GM12872 (cell line): Measurements from ENCODE around the gene EID2B.

Source experiments
- CTCF ChIP-seq: IDR thresholded peaks from 3 replicates; pipeline ENCODE4 v1.5.1; 2011; ENCODE audit warnings: low read depth, mild to moderate bottlenecking, low read length, moderate library complexity; ENCODE audit not compliant: insufficient read depth

The EID2B gene

GRCh38 chr19:39555883-39556282, 23.2 kb upstream of the EID2B start:
- TF ChIP-seq CTCF = no peak

GRCh38 chr19:39554701-39555311, 22.2 kb upstream of the EID2B start:
- no peak for TF ChIP-seq CTCF

DNA sequence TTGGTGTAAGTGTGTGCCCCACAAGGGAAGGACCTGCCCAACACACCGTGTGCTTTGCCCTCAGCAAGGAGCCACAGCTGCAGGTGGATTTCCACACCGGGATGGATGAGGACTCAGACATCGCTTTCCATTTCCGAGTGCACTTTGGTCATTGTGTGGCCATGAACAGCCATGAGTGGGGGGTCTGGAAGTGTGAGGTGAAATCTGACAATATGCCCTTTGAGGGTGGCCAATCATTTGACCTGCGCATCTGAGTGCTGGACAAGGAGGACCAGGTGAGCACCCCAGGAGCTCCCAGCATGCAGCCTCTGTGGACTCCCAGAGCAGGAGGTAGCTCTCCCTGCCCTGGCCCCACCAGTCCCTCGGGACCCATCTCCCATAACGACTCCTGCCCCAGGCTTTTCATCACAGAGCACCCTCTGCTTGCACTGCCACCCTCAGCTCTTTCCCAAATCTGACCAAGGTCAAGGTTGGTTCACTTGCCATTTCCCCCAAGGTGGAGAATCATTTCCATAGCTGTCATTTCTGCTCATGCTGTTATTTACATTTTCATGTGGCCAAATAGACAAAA, 20.5 kb upstream of the EID2B start:
- TF ChIP-seq CTCF = no peak

DNA sequence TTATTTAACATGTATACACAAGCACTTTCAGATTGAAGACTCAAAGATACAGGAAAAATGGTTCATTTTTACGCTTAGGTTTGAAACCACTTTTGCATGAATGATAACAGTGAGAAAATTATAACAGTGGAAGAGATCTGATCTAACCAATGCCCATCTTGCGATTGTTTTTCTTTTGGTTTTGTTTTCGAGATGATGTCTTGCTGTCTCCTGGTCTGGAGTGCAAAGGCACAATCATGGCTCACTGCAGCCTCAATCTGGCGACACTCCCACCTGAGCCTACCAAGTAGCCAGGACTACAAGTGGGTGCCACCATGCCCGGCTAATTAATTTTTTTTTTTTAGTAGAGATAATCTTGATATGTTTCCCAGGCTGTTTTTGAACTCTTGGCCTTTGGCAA, 17.5 kb upstream of the EID2B start:
- TF ChIP-seq CTCF = no peak

GRCh38 chr19:39546599-39546998, 13.9 kb upstream of the EID2B start:
- no peak for TF ChIP-seq CTCF

DNA sequence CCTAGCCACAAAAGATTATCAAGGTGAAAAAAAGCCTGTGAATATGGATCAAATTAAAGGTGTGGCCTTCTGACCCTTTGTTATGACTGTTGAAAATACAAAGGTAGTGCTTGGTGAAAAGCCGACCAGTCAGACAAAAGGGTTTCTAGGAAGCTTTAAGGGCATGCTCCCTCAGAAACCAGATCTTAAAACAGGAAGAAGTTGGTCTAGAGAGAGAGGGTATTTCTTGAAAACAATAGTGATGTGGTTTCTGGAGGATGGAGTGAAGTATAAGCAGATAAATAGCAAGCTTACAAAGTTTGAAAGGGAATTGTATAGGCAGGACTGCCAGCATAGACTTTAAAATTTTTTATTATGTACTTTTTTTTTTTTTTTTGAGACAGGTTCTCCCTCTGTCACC, 12.3 kb upstream of the EID2B start:
- no peak for TF ChIP-seq CTCF

DNA sequence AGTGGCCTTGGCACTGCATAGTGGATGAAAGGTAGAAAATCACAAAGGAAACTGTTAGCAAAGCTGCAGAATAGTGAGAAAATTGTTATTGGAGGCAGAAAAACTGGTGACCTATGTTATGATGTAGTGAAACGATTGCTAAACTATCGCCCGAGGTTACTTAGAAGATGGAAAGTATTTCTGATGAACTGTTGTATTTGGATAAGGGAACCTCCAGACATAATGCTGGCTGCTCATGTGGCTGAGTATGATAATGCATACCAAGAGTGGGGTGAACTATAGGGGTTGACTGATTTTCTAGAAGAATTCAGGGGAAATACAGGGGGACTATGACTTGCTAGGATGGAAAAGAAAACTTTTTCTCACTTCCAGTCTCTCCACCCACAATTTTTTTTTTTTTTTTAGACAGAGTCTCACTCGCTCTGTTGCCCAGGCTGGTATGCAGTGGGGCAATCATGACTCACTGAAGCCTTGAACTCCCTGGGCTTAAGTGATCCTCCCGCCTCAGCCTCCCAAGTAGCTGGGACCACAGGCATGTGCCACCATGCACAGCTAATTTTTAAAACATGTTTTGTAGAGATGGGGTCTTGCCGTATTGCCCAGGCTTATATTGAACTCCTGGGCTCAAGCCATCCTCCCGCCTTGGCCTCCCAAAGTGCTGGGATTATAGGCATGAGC, 11.7 kb upstream of the EID2B start:
- no peak for TF ChIP-seq CTCF
